Breast epithelium (tissue), 4 donors: ENCODE data around the gene WDR31. TPM values are rescaled to one million over a fixed set of nuclear protein-coding genes. Genes with fewer than 3 reads are reported as not detected.
A peak's percentile ranks its signal among the peaks of the same experiment; 100 is the strongest.

Source experiments
- DNase-seq, 2 donors: peaks; one replicate each; pipeline ENCODE4 v3.0.0-alpha.2; 2019; ENCODE audit warnings: low spot score in 2 of 2
- H3K27ac ChIP-seq, 2 donors: fragments of 200-600 bp; sonication (generic) in 1 of 2; one replicate each; pipeline ENCODE4 v1.5.1; 2016 to 2019; ENCODE audit warnings: mild to moderate bottlenecking in 1 of 2
- H3K27me3 ChIP-seq, 2 donors: fragments of 200-600 bp; sonication (generic) in 1 of 2; one replicate each; pipeline versions ENCODE4 v1.5.1 to v1.6.0; 2017 to 2019; ENCODE audit warnings: control low read depth in 1 of 2, mild to moderate bottlenecking in 1 of 2
- H3K36me3 ChIP-seq: fragments of 200-600 bp; one replicate; pipeline ENCODE4 v1.5.1; 2019
- H3K4me1 ChIP-seq, 2 donors: fragments of 200-600 bp; sonication (generic); one replicate each; pipeline ENCODE4 v1.5.1; 2016 to 2019; ENCODE audit warnings: control low read depth in 1 of 2
- H3K4me3 ChIP-seq, 3 donors: fragments of 200-600 bp; sonication (generic); 1 replicate in 2 of 3; 2 replicates in 1 of 3; pipeline ENCODE4 v1.5.1; 2016 to 2019; ENCODE audit warnings: mild to moderate bottlenecking in 3 of 3, moderate library complexity in 2 of 3
- H3K9me3 ChIP-seq, 2 donors: fragments of 200-600 bp; sonication (generic) in 1 of 2; one replicate each; pipeline ENCODE4 v1.5.1; 2016 to 2019; ENCODE audit warnings: control low read depth in 1 of 2
- CTCF ChIP-seq, 3 donors: fragments of 450-650 bp; IDR thresholded peaks; one replicate each; pipeline ENCODE4 v1.5.1; 2016 to 2017; ENCODE audit warnings: antibody characterized with exemption in 3 of 3, mild to moderate bottlenecking in 3 of 3, moderate library complexity in 3 of 3
- POLR2A ChIP-seq: fragments of 450-650 bp; IDR thresholded peaks from one replicate; pipeline ENCODE4 v1.6.1; 2016; ENCODE audit warnings: antibody characterized with exemption, mild to moderate bottlenecking, moderate library complexity
- POLR2AphosphoS5 ChIP-seq, 3 donors: sonication (generic); formaldehyde crosslinking; IDR thresholded peaks; one replicate each; pipeline ENCODE4 v1.6.1; 2017; ENCODE audit warnings: antibody characterized with exemption in 3 of 3
- intact Hi-C: fragments of 100-400 bp; cut with DNase I; formaldehyde crosslinking; loops from one replicate; pipeline ENCODE4 v1.15.1; 2023; ENCODE audit warnings: low total_unique reads
- total RNA-seq, 3 donors: library from RNA; depleted of rRNA; stranded (reverse); fragments of >200 nt; gene quantifications; one replicate each; pipeline ENCODE4 v1.1.0, GENCODE V29; 2016

The WDR31 gene
- total RNA-seq, 3 donors from 2014 or later = 1.9 to 4.0 (median 3.6) TPM

GRCh38 chr9:113345190-113345589, 5.1 kb upstream of the WDR31 start:
- Histone ChIP-seq H3K4me3 (no peak overlapping the region), H3K4me1 (no peaks in the 10 kb centered on the region), H3K9me3 (no peaks in the 10 kb centered on the region), H3K27ac (peak overlapping the region; percentile 60 to 86), H3K27me3 (no peaks in the 10 kb centered on the region), H3K36me3 (no peaks in the 10 kb centered on the region)
- TF ChIP-seq POLR2A (no peak), POLR2AphosphoS5 (IDR thresholded peaks at IDR 0.05) (no peak), CTCF (IDR thresholded peaks at IDR 0.05) (no peak)
- DNase-seq = no peak
- intact Hi-C loops = no loop called here

GRCh38 chr9:113343732-113344231, 3.7 kb upstream of the WDR31 start:
- H3K4me1 ChIP-seq = peaks cover 0 to 5% of the 10 kb centered on the region in 2 donors
- no peak overlapping the region for H3K4me3 ChIP-seq
- peak overlapping the region; percentile 86 to 92 for H3K27ac ChIP-seq
- H3K9me3 ChIP-seq = no peaks in the 10 kb centered on the region
- intact Hi-C loops = no loop called here
- TF ChIP-seq POLR2AphosphoS5 (IDR thresholded peaks at IDR 0.05) (peak in 2 of 3 donors; percentile 58 to 59), CTCF (IDR thresholded peaks at IDR 0.05) (peak in 1 of 3 donors; percentile 12), POLR2A (no peak)
- peak; percentile 87 to 91 for DNase-seq
- H3K36me3 ChIP-seq = no peaks in the 10 kb centered on the region
- H3K27me3 ChIP-seq = no peaks in the 10 kb centered on the region

DNA sequence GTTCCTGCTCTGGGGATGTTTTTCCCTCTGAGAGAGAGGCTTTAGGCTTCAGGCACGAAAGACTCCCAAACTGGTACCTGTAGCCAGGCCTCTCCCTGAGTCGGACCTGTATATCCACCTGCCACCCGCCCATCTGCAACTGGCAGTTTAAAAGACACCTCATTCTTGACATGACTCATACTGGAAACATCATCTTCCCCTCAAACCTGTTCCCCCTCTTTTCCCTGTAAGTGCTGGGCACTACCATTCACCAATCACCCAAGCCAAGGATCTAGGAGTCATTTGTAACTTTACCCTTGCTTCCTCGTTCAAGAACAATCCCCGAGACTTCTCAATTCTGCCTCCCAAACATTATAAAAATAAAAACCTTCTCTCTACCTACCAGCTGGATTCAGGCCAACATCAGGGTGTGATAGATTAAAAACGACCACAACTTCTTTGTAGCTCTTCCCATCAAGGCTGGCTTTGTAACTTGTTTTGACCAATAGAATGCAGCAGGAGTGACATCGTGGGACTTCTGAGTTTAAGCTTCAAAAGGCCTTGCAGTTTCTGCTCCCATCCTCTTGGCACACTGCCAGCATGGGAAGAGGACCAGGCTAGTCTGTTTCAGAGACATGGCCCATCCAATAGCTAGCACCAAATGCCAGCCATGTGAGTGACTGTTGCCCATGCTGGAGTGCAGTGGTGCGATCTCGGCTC, 1.8 kb upstream of the WDR31 start:
- peaks cover 0 to 5% of the 10 kb centered on the region in 2 donors for H3K4me1 ChIP-seq

GRCh38 chr9:113337714-113338113, 2.4 kb downstream of the WDR31 start:
- Histone ChIP-seq H3K27me3 (no peaks in the 10 kb centered on the region), H3K36me3 (no peaks in the 10 kb centered on the region), H3K27ac (no peak overlapping the region), H3K4me3 (no peak overlapping the region), H3K4me1 (peaks cover 0 to 5% of the 10 kb centered on the region in 2 donors), H3K9me3 (no peaks in the 10 kb centered on the region)
- no peak for DNase-seq
- no peak for TF ChIP-seq POLR2A
- TF ChIP-seq CTCF (IDR thresholded peaks at IDR 0.05) = no peak
- no peak for TF ChIP-seq POLR2AphosphoS5 (IDR thresholded peaks at IDR 0.05)
- intact Hi-C loops = no loop called here

More for the DNA sequence above, 1.8 kb upstream of the WDR31 start:
- Histone ChIP-seq H3K27ac (peak overlapping the region; percentile 86 to 92), H3K36me3 (no peaks in the 10 kb centered on the region), H3K27me3 (no peaks in the 10 kb centered on the region), H3K4me3 (no peak overlapping the region), H3K9me3 (no peaks in the 10 kb centered on the region)
- intact Hi-C loops = no loop called here
- TF ChIP-seq POLR2AphosphoS5 (IDR thresholded peaks at IDR 0.05) (peak in 1 of 3 donors; percentile 63), POLR2A (no peak), CTCF (IDR thresholded peaks at IDR 0.05) (no peak)
- DNase-seq = peak; percentile 74 to 86

GRCh38 chr9:113331780-113332179, 8.3 kb downstream of the WDR31 start:
- intact Hi-C loops = no loop called here
- DNase-seq = no peak
- no peak overlapping the region for H3K27ac ChIP-seq
- H3K4me1 ChIP-seq = no peaks in the 10 kb centered on the region
- no peak overlapping the region for H3K4me3 ChIP-seq
- TF ChIP-seq POLR2AphosphoS5 (IDR thresholded peaks at IDR 0.05) = no peak
- TF ChIP-seq POLR2A = no peak
- no peak for TF ChIP-seq CTCF (IDR thresholded peaks at IDR 0.05)
- H3K27me3 ChIP-seq = no peaks in the 10 kb centered on the region
- H3K9me3 ChIP-seq = no peaks in the 10 kb centered on the region
- no peaks in the 10 kb centered on the region for H3K36me3 ChIP-seq
